ENCODE data around the gene CPNE8. TPM values are rescaled to one million over a fixed set of nuclear protein-coding genes. Genes with fewer than 3 reads are reported as not detected.

CPNE8 gene
- total and polyA plus RNA-seq, 8 donors: 2.3 to 36.5 (median 7.3) TPM

DNA sequence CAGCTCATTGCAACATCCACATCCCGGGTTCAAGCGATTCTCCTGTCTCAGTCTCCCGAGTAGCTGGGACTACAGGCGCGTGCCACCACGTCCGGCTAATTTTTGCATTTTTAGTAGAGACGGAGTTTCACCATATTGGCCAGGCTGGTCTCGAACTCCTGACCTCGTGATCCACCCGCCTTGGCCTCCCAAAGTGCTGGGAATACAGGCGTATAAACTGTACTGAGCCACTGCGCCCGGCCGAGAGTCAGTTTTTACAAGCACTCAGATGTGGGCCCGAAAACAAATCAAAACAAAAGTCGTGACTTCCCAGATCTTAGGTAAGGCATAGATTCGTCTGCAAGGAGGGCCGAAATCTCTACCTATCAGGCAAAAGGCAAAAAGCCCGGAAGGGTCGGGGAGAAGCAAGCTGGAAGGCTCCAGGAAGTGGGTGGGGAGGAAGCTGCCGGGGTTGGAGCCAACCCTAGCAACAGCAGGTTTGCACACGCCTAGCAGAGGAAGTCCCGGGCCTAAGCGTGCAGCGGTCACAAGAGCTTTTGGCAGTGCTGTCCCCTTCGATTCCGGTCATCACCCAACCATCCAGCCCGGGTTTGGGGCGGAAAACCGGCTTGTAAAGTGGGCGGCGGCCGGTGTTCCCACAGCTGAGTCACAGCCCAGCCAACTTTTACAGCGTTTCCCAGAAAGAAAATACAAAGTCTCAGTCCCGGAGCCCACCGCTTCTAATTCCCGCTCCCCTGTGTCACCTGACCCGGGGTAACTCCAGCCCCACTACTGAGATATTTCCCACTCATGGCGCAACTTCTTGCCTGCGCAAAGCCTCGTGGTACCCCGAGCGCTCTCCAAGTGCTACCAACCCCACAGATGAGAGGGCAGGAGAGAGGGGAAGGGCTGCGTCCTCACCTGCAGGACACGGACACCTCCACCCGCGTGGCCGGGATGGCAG lies 583 bp downstream of the CPNE8 start:
- Histone ChIP-seq H3K9me3 (no peaks in the 10 kb centered on the region), H3K27ac (peak overlapping the region; percentile 85 to 93 (median 91)), H3K4me1 (peaks cover 0 to 40% (median 26%) of the 10 kb centered on the region in 4 donors), H3K27me3 (peaks cover 0 to 16% (median 4%) of the 10 kb centered on the region in 3 donors), H3K4me3 (peak overlapping the region; percentile 58 to 63 (median 61)), H3K36me3 (no peaks in the 10 kb centered on the region)
- TF ChIP-seq EP300 (IDR thresholded peaks at IDR 0.05) (no peak), POLR2AphosphoS5 (IDR thresholded peaks at IDR 0.05) (peak; percentile 37 to 67 (median 40))
- intact Hi-C loops (cut with DNase I; ENCODE audit: low total_unique reads): no loop called here
- peak; percentile 64 to 87 for DNase-seq
- 22 to 39% (median 25%) methylated on average over 41 to 49 of the region's 49 CpGs for WGBS, 5 donors

DNA sequence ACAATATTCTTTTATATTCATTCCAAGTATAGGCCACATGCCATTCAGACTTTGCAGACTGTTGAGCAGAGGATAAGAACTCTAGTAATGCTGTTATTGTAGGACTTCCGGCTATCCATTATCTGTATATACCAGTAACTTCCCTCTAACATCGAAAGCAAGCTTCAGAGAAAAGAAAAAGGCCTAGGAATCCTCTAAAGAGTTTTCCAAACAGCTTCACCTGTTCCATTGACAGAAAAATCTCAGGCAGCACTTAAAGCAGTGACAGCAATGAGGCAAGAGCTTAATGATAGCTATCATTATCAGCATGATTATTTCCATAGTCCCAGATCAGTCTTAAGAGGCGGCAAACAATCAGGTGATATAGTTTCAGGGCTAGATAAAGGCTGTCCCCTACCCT lies 1.8 kb downstream of the CPNE8 start:
- Histone ChIP-seq H3K27ac (peak overlapping the region in 4 of 5 donors; percentile 85 to 93 (median 92)), H3K36me3 (no peaks in the 10 kb centered on the region), H3K4me1 (peaks cover 0 to 40% (median 26%) of the 10 kb centered on the region in 4 donors), H3K4me3 (peak overlapping the region in 2 of 4 donors; percentile 58 to 63), H3K9me3 (no peaks in the 10 kb centered on the region), H3K27me3 (peaks cover 0 to 16% (median 4%) of the 10 kb centered on the region in 3 donors)
- TF ChIP-seq CTCF (IDR thresholded peaks at IDR 0.05) (no peak), EP300 (IDR thresholded peaks at IDR 0.05) (no peak), POLR2A (IDR thresholded peaks at IDR 0.05) (no peak), POLR2AphosphoS5 (IDR thresholded peaks at IDR 0.05) (no peak)
- intact Hi-C loops (cut with DNase I; ENCODE audit: low total_unique reads): no loop called here
- no peak for DNase-seq
- 43 to 56% (median 50%) methylated on average over 3 of the region's 3 CpGs for WGBS, 5 donors

GRCh38 chr12:38898001-38898684 lies 7.2 kb downstream of the CPNE8 start:
- no peaks in the 10 kb centered on the region for H3K27me3 ChIP-seq
- H3K9me3 ChIP-seq: no peaks in the 10 kb centered on the region
- WGBS, 5 donors: 86 to 96% (median 90%) methylated on average over 2 of the region's 2 CpGs
- TF ChIP-seq EP300 (IDR thresholded peaks at IDR 0.05) (no peak), POLR2A (IDR thresholded peaks at IDR 0.05) (no peak), POLR2AphosphoS5 (IDR thresholded peaks at IDR 0.05) (no peak), CTCF (IDR thresholded peaks at IDR 0.05) (no peak)
- no peak overlapping the region for H3K27ac ChIP-seq
- H3K4me3 ChIP-seq: no peak overlapping the region
- H3K36me3 ChIP-seq: no peaks in the 10 kb centered on the region
- DNase-seq: no peak
- intact Hi-C loops (cut with DNase I; ENCODE audit: low total_unique reads): no loop called here
- H3K4me1 ChIP-seq: peaks cover 0 to 9% (median under 1%) of the 10 kb centered on the region in 4 donors

DNA sequence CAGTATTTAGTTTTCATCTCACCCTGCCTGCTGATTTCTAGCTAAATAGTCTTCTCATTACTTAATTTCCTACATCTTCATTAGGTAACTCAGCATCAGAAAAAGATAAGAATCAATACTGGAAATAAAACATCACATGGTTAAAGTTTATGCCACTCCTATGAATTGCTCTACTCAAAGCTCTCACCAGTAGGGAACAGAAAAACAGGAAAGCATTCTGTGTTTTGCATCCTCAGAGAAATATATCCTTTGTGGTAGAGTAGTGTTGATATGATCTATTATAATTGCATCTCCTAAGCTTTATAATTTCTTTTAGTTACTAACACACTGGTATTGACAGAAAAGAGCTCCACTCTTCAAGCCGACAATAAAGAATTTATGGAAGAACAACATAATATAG lies 9.9 kb downstream of the CPNE8 start:
- no peaks in the 10 kb centered on the region for H3K27me3 ChIP-seq
- DNase-seq: no peak
- H3K9me3 ChIP-seq: no peaks in the 10 kb centered on the region
- no peak for TF ChIP-seq POLR2A (IDR thresholded peaks at IDR 0.05)
- no peak for TF ChIP-seq EP300 (IDR thresholded peaks at IDR 0.05)
- TF ChIP-seq POLR2AphosphoS5 (IDR thresholded peaks at IDR 0.05): no peak
- TF ChIP-seq CTCF (IDR thresholded peaks at IDR 0.05): no peak
- H3K4me1 ChIP-seq: peaks cover 0 to 19% (median 8%) of the 10 kb centered on the region in 4 donors
- no peak overlapping the region for H3K27ac ChIP-seq
- WGBS, 5 donors: 83 to 97% (median 91%) methylated on average over 1 of the region's 1 CpG
- no peaks in the 10 kb centered on the region for H3K36me3 ChIP-seq
- no peak overlapping the region for H3K4me3 ChIP-seq
- intact Hi-C loops (cut with DNase I; ENCODE audit: low total_unique reads): no loop called here

Data from stomach (tissue), 9 donors.